ENCODE results near the gene SLC5A10. TPM values are rescaled to one million over a fixed set of nuclear protein-coding genes. Genes with fewer than 3 reads are reported as not detected.

SLC5A10 gene
- total RNA-seq, 1 donor from 2014 or later: 0.14 TPM

DNA sequence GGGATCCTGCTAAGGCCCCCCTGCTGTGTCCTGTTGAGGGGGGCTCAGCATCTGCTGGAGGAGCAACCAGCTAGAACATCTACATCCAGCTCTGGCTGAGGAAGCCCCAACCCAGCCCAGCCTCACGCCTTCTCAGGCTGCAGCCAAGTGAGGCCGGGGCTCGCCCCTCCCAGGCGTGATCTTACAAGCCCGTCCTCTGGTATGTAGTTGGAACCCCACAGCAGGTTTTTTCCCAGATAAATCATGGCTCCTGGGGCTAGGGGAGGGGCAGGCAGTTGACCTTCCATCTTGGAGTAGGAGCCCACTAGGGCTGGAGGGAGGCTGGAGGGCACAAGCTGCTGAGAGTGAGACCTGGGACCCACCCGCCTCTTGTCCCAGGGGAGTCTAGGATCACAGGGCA lies 47.9 kb downstream of the SLC5A10 start:
- H3K4me1 ChIP-seq (ENCODE audit: insufficient read depth, low read length): peaks cover 41% of the 10 kb centered on the region
- no peak for TF ChIP-seq EZH2 (IDR thresholded peaks at IDR 0.05; ENCODE audit: insufficient read depth, low read length)
- TF ChIP-seq, protein P1, sequence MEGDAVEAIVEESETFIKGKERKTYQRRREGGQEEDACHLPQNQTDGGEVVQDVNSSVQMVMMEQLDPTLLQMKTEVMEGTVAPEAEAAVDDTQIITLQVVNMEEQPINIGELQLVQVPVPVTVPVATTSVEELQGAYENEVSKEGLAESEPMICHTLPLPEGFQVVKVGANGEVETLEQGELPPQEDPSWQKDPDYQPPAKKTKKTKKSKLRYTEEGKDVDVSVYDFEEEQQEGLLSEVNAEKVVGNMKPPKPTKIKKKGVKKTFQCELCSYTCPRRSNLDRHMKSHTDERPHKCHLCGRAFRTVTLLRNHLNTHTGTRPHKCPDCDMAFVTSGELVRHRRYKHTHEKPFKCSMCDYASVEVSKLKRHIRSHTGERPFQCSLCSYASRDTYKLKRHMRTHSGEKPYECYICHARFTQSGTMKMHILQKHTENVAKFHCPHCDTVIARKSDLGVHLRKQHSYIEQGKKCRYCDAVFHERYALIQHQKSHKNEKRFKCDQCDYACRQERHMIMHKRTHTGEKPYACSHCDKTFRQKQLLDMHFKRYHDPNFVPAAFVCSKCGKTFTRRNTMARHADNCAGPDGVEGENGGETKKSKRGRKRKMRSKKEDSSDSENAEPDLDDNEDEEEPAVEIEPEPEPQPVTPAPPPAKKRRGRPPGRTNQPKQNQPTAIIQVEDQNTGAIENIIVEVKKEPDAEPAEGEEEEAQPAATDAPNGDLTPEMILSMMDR (IDR thresholded peaks at IDR 0.05; ENCODE audit: insufficient read depth, low read depth, low read length): no peak
- Mint-ChIP-seq H3K9me3 (ENCODE audit: unreplicated experiment) (peaks cover 7% of the 10 kb centered on the region), H3K4me3 (ENCODE audit: unreplicated experiment) (no peak overlapping the region), H3K4me1 (ENCODE audit: low read depth, unreplicated experiment) (peaks cover 8% of the 10 kb centered on the region), H3K27me3 (ENCODE audit: low read depth, unreplicated experiment) (no peaks in the 10 kb centered on the region), H3K27ac (ENCODE audit: unreplicated experiment) (peak overlapping the region; percentile 41), H3K36me3 (ENCODE audit: low read depth, unreplicated experiment) (peaks cover 19% of the 10 kb centered on the region)
- no peak overlapping the region for H3K27ac ChIP-seq (ENCODE audit: low read depth, low read length)
- DNase-seq (ENCODE audit: low read depth): no peak
- H2AFZ ChIP-seq (ENCODE audit: low read depth, low read length): no peak overlapping the region
- H3K4me2 ChIP-seq (ENCODE audit: low read length): peak overlapping the region; percentile 92
- peaks cover 5% of the 10 kb centered on the region for H3K9me3 ChIP-seq (ENCODE audit: insufficient read depth, low read depth, low read length)
- H3K36me3 ChIP-seq (ENCODE audit: insufficient read depth, low read length): peaks cover 7% of the 10 kb centered on the region
- H3K9ac ChIP-seq (ENCODE audit: low read length): peak overlapping the region; percentile 90
- FAIRE-seq: no peak
- H3K27me3 ChIP-seq (ENCODE audit: insufficient read depth, low read length): no peaks in the 10 kb centered on the region
- H4K20me1 ChIP-seq (ENCODE audit: insufficient read depth, low read length): peaks cover 81% of the 10 kb centered on the region
- H3K4me3 ChIP-seq (ENCODE audit: insufficient read depth, low read depth, low read length): no peak overlapping the region
- H3K79me2 ChIP-seq (ENCODE audit: insufficient read depth, low read length): peaks cover 92% of the 10 kb centered on the region

DNA sequence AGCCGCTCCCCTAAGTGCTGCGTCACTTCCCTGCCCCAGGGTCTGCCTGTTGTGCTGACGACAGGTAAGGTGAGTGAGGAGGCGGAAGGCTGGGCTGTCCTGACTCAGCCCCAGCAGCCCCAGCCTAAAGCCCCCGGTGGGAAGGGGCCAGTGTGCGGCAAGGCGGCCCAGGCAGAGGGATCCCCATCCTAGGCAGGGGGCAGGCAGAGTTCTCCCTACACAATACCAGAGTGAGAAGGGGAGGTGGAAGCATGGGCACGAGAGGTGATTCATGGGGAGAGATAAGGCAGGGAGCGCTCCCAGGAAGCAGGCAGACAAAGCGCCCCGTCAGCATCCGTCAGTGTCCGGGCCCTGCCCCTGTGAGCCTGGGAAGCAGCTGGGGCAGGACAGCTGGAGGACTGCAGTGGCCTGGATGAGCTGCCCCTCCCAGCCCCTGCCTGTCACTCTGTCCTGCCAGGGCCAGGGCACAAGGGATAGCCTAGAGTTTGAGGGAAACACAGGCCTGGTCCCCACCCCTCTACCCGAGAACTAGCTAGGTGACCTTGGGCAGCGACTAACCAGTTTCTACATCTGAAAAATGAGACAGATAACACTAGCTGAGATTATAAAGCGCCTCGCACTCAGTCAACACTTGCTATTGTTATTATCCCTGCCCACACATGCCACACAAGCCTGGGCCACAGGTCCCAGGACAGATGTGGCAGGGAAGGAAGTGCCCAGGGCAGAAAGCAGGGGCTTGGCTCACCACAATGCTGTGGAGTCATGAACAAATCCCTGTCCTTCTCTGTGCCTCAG lies 48.8 kb downstream of the SLC5A10 start:
- TF ChIP-seq, protein P1 (IDR thresholded peaks at IDR 0.05; ENCODE audit: insufficient read depth, low read depth, low read length): no peak
- no peak for TF ChIP-seq EZH2 (IDR thresholded peaks at IDR 0.05; ENCODE audit: insufficient read depth, low read length)
- peaks cover 5% of the 10 kb centered on the region for H3K9me3 ChIP-seq (ENCODE audit: insufficient read depth, low read depth, low read length)
- no peaks in the 10 kb centered on the region for H3K27me3 ChIP-seq (ENCODE audit: insufficient read depth, low read length)
- peak overlapping the region; percentile 90 for H3K9ac ChIP-seq (ENCODE audit: low read length)
- peak overlapping the region; percentile 44 for H3K27ac ChIP-seq (ENCODE audit: low read depth, low read length)
- DNase-seq (ENCODE audit: low read depth): peak; percentile 65
- peaks cover 7% of the 10 kb centered on the region for H3K36me3 ChIP-seq (ENCODE audit: insufficient read depth, low read length)
- H3K4me3 ChIP-seq (ENCODE audit: insufficient read depth, low read depth, low read length): peak overlapping the region; percentile 6
- H3K9me3 Mint-ChIP-seq (ENCODE audit: unreplicated experiment): peaks cover 2% of the 10 kb centered on the region
- H3K79me2 ChIP-seq (ENCODE audit: insufficient read depth, low read length): peaks cover 83% of the 10 kb centered on the region
- peaks cover 44% of the 10 kb centered on the region for H3K4me1 ChIP-seq (ENCODE audit: insufficient read depth, low read length)
- H3K27me3 Mint-ChIP-seq (ENCODE audit: low read depth, unreplicated experiment): no peaks in the 10 kb centered on the region
- no peak overlapping the region for H3K27ac Mint-ChIP-seq (ENCODE audit: unreplicated experiment)
- H3K4me2 ChIP-seq (ENCODE audit: low read length): peak overlapping the region; percentile 92
- peaks cover 8% of the 10 kb centered on the region for H3K4me1 Mint-ChIP-seq (ENCODE audit: low read depth, unreplicated experiment)
- H3K4me3 Mint-ChIP-seq (ENCODE audit: unreplicated experiment): no peak overlapping the region
- no peak for FAIRE-seq
- peaks cover 78% of the 10 kb centered on the region for H4K20me1 ChIP-seq (ENCODE audit: insufficient read depth, low read length)
- H3K36me3 Mint-ChIP-seq (ENCODE audit: low read depth, unreplicated experiment): peaks cover 16% of the 10 kb centered on the region
- H2AFZ ChIP-seq (ENCODE audit: low read depth, low read length): no peak overlapping the region
